GM06990 (cell line): Measurements from ENCODE around the gene SCNN1G.

Experiments
- DNase-seq: peaks from one replicate; pipeline ENCODE4 v3.0.0-alpha.2; 2011; ENCODE audit not compliant: insufficient read length; ENCODE audit errors: extremely low read depth
- H3K27me3 ChIP-seq: replicated peaks from 2 replicates; pipeline ENCODE4 v1.6.0; 2011; ENCODE audit warnings: low read length; ENCODE audit not compliant: control insufficient read depth, insufficient read depth
- H3K36me3 ChIP-seq: 2 replicates; pipeline ENCODE4 v1.5.1; 2011; ENCODE audit warnings: low read length; ENCODE audit not compliant: control insufficient read depth, insufficient read depth
- H3K4me3 ChIP-seq: replicated peaks from 2 replicates; pipeline ENCODE4 v1.5.1; 2011; ENCODE audit warnings: low read depth, mild to moderate bottlenecking, control low read depth, low read length
- CTCF ChIP-seq: IDR thresholded peaks from 2 replicates; pipeline ENCODE4 v1.5.1; 2011; ENCODE audit warnings: low read length, control low read depth, mild to moderate bottlenecking, inconsistent platforms; ENCODE audit not compliant: insufficient read depth, poor library complexity, severe bottlenecking

Gene SCNN1G

GRCh38 chr16:23223368-23223767 is 40.8 kb downstream of the SCNN1G start:
- TF ChIP-seq CTCF, result no peak
- Histone ChIP-seq H3K4me3 (no peak overlapping the region), H3K36me3 (no peaks in the 10 kb centered on the region), H3K27me3 (no peaks in the 10 kb centered on the region)
- DNase-seq, result no peak

GRCh38 chr16:23225109-23225508 is 42.6 kb downstream of the SCNN1G start:
- TF ChIP-seq CTCF, result no peak
- no peak for DNase-seq
- Histone ChIP-seq H3K36me3 (no peaks in the 10 kb centered on the region), H3K27me3 (no peaks in the 10 kb centered on the region), H3K4me3 (no peak overlapping the region)

GRCh38 chr16:23225634-23226033 is 43.1 kb downstream of the SCNN1G start:
- no peaks in the 10 kb centered on the region for H3K27me3 ChIP-seq
- no peak for DNase-seq
- no peaks in the 10 kb centered on the region for H3K36me3 ChIP-seq
- TF ChIP-seq CTCF, result no peak
- no peak overlapping the region for H3K4me3 ChIP-seq

- Histone ChIP-seq H3K36me3 (no peaks in the 10 kb centered on the region), H3K27me3 (no peaks in the 10 kb centered on the region; the same call in 1 of the 2 replicates), H3K4me3 (no peak overlapping the region)
- no peak for DNase-seq
- no peak for TF ChIP-seq CTCF
Measured at GRCh38 chr16:23227529-23227928, 45.0 kb downstream of the SCNN1G start.

- DNase-seq, result no peak
- no peak overlapping the region for H3K4me3 ChIP-seq
- no peak for TF ChIP-seq CTCF
- no peaks in the 10 kb centered on the region; the same call in 1 of the 2 replicates for H3K27me3 ChIP-seq
- no peaks in the 10 kb centered on the region for H3K36me3 ChIP-seq
Measured at GRCh38 chr16:23229714-23230113, 47.2 kb downstream of the SCNN1G start.

- Histone ChIP-seq H3K27me3 (no peaks in the 10 kb centered on the region; the same call in 1 of the 2 replicates), H3K4me3 (no peak overlapping the region), H3K36me3 (no peaks in the 10 kb centered on the region)
- TF ChIP-seq CTCF, result no peak
- DNase-seq, result no peak
Measured at GRCh38 chr16:23232806-23233205, 50.3 kb downstream of the SCNN1G start.
